ENCODE results near the gene SMARCC2.

DNA sequence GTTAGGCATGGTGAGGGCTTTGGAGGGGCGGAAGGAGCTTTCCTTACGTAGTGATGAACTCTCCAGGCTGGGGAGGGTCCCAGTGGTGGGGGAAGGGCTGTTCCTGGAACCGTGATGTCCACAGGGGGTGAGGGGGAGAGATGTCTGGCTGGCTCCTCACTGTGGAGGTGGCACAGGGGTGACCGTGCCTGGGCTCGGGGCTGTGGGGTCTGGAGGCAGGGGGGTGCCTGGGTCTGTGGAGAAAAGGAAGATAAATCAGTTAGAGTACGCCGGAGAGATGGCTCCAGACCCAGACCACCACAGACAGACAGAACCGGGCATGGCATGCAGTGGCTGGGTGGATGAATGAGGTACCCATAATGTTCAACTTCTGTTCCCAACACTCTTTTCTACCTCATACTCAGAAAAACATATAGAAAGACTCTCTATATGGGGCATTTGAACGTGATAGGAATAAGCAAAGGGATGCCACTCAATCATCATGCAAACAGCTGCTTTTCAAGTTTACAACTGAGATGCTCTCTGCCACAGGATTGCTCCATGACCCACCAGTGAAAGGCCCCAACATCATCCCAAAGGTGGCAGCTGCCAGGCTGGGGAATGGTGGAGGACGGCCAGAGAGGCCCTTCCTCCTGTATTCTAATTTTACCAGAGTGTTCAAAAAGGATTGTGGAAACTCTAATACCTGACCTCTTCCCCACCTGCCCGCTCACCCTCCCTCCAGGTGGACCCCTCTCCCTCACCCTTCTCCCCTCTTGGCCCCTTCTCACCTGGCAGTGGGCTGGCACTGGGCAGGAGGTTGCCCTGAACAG is 25.5 kb downstream of the SMARCC2 start:
- no peak for TF ChIP-seq TAF1 (IDR thresholded peaks at IDR 0.05; ENCODE audit: borderline replicate concordance, insufficient read depth, low read length)
- no peak; the same call in 1 of the 2 replicates for TF ChIP-seq POLR2AphosphoS5 (IDR thresholded peaks at IDR 0.05; ENCODE audit: low read depth, low read length)
